CD4-positive, alpha-beta T cell treated with Interleukin-12 subunit alpha and Interleukin-12 subunit beta, for 1 hour (primary cell): Measurements from ENCODE around the gene FNDC10.
A peak's percentile ranks its signal among the peaks of the same experiment; 100 is the strongest.
"Not testable (repeated sequence)": the region's sequence is repeated elsewhere in the genome, so short reads cannot be mapped to it uniquely, and the experiment has no call there.

ENCODE experiments used
- DNase-seq: peaks from one replicate; pipeline ENCODE4 v3.0.0-alpha.2; 2020

FNDC10 gene

DNA sequence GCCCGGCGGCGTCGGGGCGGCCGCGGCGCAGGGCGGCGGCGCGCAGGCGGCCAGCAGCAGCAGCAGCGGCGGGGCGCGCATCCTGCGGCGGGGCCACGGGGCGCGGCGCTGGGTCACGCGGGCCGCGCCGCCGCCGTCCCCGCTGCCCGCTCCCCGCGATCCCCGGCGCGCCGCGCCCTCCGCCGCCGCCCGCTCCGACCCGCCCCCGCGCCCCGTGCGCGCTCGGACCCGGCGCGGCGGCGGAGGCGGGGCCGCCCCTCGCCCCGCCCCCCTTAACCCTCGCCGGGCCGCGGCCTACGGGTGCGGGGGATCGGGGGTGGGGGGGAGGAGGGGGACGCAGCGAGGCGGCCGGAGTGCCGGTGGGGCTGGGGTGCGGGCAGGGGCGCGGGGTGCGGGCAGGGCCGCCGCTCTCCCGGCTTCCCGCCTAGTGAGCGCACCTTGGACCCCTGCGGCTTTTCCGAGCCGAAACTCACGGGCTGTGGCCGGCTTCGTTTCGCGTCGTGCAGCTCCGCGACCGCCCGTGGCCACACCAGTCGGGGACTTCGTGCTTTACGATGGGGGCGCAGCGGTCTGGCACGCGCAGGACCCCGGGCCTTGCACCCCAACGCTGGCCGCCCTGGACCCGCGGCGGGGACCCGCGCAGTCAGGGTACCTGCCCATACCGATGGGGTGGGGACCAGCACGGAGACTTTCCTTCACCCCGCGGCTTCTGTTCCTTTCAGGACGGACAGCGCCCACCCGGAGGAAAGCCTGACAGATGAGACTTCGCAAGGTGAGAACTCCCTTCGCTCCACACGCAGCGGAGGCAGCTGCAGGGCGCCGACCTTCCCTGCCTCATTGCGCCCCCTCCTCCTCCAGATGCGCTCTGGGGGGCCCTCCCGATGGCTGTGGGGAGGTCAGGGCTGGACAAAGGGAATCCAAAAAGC, at the start of gene FNDC10:
TSS of gene FNDC10 (minus strand) at position 201 of the 926 bp plus-strand sequence. CDS start at position 81, 120 bp downstream.
- no peak for DNase-seq

DNA sequence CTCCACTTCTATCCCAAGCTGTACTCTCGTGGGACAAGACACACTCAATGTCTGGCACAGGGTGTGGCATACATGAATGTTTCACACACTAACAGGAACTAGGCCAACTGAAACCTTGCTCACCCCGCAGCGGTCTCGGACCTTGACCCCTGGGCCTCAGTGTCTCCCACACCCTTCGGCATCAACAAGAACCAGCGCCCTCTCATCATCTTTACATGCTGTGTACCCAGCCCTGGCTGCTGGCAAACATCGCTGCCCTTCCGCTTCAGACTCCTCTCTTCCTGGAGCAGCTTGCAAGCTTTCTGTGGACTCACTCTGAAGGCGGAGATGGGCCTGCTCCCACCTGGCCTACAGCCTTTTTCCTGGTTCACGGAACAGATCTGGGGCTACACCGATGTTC, 48.3 kb upstream of the FNDC10 start:
- DNase-seq: not testable (repeated sequence)

- DNase-seq: not testable (repeated sequence)
These were observed 47.8 kb upstream of the FNDC10 start for GRCh38 chr1:1647567-1648241.

DNA sequence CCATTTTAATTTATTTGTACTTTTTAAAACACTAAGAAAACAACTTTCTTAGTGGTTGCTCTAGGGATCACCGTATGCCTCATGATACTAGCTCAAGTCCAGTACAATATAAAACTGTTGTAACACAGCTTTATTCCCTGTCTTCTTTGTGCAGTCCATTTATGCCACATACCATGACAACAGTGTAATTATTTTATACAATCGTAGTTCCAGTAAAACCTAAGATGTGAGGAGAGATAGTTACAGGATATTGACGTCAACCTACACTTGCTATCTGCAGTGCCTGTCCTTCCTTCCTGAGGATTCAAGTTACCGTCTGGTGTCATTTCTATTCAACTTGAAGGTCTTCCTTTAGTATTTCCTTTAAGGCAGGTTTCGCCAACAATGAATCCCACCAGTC, 46.4 kb upstream of the FNDC10 start:
- not testable (repeated sequence) for DNase-seq

- DNase-seq: not testable (repeated sequence)
These were observed 41.0 kb upstream of the FNDC10 start for GRCh38 chr1:1640711-1641461.

DNA sequence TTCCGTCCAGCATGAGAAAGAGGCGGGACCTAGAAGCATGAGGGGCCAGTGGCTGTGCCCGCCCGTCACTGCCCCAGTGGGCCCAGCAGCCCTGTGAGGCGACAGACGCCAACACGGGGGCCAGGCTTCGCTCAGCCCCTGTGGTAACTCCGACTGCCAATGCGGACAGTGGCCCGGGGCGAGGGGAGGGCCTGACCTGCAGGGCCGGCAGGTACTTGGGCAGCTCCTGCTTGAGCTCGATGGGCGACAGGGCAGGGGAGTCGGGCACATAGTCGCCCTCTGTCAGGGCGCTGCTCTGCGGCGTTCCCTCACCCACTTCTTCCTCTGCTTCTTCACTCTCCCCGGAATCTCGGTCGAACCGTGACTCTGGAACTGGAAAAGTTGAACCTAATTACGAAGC, 40.1 kb upstream of the FNDC10 start:
- not testable (repeated sequence) for DNase-seq

DNA sequence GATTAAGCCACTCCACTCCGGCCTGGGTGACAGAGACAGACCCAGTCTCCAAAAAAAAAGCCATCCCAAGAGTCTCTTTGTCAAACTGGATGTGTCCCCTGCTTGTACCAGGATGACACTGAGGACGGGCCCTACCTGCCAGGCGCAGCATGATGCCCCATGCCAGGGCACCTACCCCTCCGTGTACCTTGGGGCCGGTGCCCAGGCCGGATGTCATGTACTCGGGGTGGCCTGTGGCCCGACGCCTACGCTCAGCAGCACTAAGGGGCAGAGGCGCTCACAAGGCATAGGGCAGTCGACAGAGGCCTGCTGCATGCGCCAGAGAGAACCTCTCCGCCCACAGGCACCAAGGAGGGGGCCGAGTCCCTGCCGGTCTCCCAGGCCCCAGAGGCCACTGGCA, 39.4 kb upstream of the FNDC10 start:
- not testable (repeated sequence) for DNase-seq

- not testable (repeated sequence) for DNase-seq
These were observed 38.6 kb upstream of the FNDC10 start for GRCh38 chr1:1638528-1638927.

GRCh38 chr1:1637479-1637875, 37.5 kb upstream of the FNDC10 start:
- not testable (repeated sequence) for DNase-seq

DNA sequence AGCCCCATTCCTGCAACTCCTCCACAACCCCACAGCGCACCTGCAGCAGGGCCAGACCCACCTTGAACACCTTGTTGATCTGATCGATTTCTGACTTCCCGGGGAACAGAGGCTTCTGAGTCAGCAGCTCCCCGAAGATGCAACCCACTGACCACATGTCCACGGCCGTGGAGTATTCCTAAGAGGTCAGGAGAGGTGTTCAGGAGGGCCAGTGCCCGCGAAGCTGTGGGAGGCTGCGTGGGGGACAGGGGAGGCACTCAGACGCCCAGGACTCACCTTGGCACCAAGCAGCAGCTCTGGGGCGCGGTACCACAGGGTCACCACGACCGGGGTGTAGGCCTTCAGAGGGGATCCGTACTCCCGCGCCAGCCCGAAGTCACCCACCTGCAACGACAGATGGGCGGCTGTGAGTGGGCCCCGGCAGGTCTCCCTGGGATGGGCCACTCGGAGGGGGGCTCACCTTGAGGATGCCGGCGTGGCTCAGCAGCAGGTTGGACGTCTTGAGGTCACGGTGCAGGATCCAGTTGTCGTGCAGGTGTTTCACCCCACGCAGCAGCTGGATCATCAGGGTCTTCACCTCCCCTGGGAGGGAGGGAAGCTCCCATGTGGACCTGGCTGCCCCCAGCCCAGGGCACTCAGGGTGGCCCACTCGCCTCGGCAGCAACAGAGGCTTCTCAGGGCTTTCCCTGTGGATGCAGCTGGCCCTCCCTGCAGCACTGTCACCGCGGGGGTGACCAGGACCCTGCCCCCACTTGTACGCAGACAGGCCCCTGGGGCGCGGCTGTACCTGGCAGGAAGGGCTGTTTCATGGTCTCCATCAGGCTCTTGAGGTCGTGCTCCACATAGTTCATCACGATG, 36.9 kb upstream of the FNDC10 start:
- DNase-seq: not testable (repeated sequence)

DNA sequence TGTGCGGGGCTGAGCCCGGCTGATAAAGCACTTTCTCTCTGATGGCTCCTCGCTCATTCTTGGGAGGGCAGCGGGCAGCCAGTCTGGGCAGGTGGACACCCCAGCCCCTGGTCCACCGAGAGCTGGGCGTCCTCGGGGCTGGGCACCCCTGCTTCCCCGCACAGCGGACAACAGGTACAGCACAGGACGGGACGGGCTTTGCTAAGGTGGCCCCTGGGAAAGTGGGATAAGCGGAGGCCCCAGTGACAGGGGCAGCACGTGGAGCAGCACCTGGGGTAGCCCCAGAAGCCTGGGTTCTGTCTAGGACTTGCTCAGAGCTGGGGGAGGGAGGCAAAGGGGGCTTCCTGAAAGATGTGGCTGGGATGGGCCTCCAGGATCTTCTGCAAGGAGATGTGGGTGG, 34.7 kb upstream of the FNDC10 start:
- DNase-seq: not testable (repeated sequence)

DNA sequence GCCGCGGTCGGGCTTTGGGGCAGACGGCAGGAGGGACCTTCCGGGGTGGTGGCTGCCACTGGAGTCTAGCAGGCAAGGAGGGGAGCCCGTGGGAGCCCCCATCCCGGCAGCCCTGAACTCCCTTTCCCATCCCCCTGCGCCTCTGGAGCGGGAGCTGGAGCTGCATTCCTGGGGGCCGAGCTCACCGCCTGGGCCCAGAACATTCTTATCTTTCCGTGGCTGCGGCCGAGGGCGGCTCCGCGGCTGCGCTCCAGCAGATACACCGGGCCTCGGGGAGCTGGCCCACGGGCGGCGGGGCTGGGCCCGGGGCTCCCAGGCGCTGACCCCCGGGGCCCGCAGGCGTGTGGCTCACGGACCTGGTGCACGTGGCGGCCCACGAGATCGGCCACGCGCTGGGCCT, 33.5 kb upstream of the FNDC10 start:
- DNase-seq: not testable (repeated sequence)

GRCh38 chr1:1631782-1632420, 32.0 kb upstream of the FNDC10 start, which contains the start of gene MMP23B:
Gene MMP23B, plus strand, starts transcription at chr1:1632173. Its CDS starts 46 bp downstream, at chr1:1632219.
- DNase-seq: no peak

GRCh38 chr1:1630965-1631781, 31.2 kb upstream of the FNDC10 start:
- peak; percentile 57 for DNase-seq

DNA sequence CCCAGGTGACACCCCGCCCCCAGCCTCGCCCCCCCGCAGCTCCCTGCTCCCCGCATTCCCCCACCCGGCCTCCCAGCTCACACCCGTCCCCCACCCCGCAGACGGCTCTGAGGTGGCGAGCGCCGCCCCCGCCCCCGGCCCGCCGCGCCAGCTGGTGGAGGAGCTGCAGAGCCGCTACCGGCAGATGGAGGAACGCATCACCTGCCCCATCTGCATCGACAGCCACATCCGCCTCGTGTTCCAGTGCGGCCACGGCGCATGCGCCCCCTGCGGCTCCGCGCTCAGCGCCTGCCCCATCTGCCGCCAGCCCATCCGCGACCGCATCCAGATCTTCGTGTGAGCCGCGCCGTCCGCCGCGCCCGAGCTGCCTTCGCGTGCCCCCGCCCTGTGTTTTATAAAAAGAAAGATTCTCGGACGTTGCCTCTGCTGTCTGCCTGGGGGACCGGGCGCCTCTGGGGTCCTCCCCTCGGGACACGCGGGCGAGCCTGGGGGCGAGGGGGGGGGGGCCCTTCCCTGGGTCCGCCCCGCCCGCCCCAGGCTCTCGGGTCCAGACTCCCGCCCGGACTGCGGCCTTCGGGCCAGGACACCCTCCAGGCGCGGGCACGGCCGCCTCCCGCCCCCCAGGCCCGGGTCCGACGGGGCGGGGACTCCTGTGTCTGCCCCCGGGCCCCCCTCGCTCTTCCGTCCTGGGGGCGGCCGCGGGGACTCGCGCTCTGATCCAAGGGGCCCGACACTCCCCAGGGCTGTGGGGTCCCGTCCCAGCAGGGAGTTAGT, 30.4 kb upstream of the FNDC10 start:
- peak; percentile 97 for DNase-seq

DNA sequence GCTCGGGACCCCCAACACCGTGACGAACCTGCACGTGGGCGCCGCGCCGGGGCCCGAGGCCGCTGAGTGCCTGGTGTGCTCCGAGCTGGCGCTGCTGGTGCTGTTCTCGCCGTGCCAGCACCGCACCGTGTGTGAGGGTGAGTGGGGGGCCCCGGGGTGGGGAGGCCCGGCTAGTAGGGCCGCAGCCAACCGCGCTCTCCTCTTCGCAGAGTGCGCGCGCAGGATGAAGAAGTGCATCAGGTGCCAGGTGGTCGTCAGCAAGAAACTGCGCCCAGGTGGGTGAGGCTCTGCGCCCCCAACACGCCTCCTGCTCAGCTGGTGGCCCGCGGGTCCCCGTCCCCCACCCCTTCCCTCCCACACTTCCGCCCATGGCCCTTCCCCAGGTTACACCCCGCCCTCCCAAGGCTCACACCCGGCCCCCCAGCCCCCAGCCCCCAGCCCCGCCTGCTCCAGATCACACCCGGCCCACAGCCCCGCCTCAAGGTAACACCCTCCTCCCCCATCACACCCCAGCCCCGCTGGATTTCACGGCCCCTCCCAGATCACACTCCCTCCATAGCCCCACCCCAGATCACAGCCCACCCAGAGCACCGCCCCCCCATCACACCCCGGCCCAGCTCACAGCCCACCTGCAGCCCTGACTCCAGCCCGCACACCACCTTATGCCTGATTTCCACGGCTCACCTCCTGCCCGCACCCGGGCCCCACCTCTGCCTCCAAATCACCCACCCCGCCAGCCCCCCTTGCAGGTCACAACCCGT, 29.7 kb upstream of the FNDC10 start:
- peak; percentile 91 for DNase-seq

DNA sequence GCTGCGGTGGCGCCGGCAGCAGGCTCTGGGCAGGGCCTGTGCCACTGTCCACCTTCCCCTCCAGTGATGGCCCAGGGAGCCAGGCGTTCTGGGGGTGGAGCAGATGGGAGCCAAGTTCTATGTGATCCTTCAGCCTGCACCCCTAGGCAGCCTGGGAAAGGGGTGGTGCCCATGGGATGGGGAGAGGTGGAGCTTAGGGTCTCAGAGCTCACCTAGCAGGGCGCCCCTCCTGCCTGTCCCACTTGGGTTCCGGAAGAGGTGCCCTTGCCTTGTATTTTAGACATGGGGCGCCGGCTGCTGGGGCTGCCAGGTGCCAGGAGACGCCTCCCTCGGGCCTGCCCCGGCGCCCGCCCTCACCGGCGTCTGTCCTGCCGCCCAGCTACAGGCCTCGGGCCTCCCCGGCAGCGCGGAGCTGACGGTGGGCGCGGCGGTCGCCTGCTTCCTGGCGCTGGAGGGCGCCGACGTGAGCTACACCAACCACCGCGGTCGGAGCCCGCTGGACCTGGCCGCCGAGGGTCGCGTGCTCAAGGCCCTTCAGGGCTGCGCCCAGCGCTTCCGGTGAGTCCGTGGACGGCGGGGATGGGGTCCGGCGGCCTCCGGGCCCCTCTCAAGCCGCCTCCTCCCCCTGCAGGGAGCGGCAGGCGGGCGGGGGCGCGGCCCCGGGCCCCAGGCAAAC, 29.0 kb upstream of the FNDC10 start:
- DNase-seq: peak; percentile 57
